HTR-8/SVneo (cell line): ENCODE data around the gene CCL7.
A peak's percentile ranks its signal among the peaks of the same experiment; 100 is the strongest.

ENCODE experiments used
- DNase-seq: peaks from one replicate; pipeline ENCODE4 v3.0.0; 2011; ENCODE audit warnings: low spot score, mixed read lengths; ENCODE audit not compliant: insufficient read length
- FAIRE-seq: peaks from 2 replicates; lab custom pipeline; 2011; peaks lifted over from hg19 to GRCh38; lab: Jason Lieb, UNC

CCL7 gene

GRCh38 chr17:34245351-34245905 is 24.6 kb upstream of the CCL7 start:
- FAIRE-seq, result no peak
- no peak for DNase-seq

GRCh38 chr17:34246446-34246845 is 23.6 kb upstream of the CCL7 start:
- FAIRE-seq (no peak), DNase-seq (no peak)

- FAIRE-seq, result no peak
- no peak for DNase-seq
Observed at GRCh38 chr17:34246881-34247280, 23.1 kb upstream of the CCL7 start.

- no peak for FAIRE-seq
- DNase-seq, result no peak
Observed at GRCh38 chr17:34248511-34249024, 21.5 kb upstream of the CCL7 start.

GRCh38 chr17:34249061-34249460 is 21.0 kb upstream of the CCL7 start:
- DNase-seq, result no peak
- no peak for FAIRE-seq

GRCh38 chr17:34249478-34249877 is 20.5 kb upstream of the CCL7 start:
- no peak for FAIRE-seq
- no peak for DNase-seq

GRCh38 chr17:34251186-34251585 is 18.8 kb upstream of the CCL7 start:
- no peak for FAIRE-seq
- no peak for DNase-seq

- DNase-seq, result no peak
- no peak for FAIRE-seq
Observed at GRCh38 chr17:34252095-34252443, 18.0 kb upstream of the CCL7 start.

GRCh38 chr17:34252444-34253138 is 17.4 kb upstream of the CCL7 start:
- FAIRE-seq (no peak), DNase-seq (peak; percentile 38)

GRCh38 chr17:34253139-34253525 is 16.9 kb upstream of the CCL7 start:
- DNase-seq, result no peak
- no peak for FAIRE-seq

GRCh38 chr17:34254146-34254545 is 15.9 kb upstream of the CCL7 start:
- DNase-seq (no peak), FAIRE-seq (no peak)

GRCh38 chr17:34254651-34255380 is 15.2 kb upstream of the CCL7 start, which contains the start of gene CCL2:
Gene CCL2, plus strand, starts transcription at chr17:34255285. Its CDS starts 65 bp downstream, at chr17:34255350.
- FAIRE-seq, result no peak

GRCh38 chr17:34255381-34255732 is 14.7 kb upstream of the CCL7 start:
- FAIRE-seq, result no peak
- DNase-seq, result no peak

More at GRCh38 chr17:34254651-34255380, 15.2 kb upstream of the CCL7 start, which contains the start of gene CCL2:
- peak; percentile 34 for DNase-seq

- no peak for FAIRE-seq
- no peak for DNase-seq
Observed at GRCh38 chr17:34255841-34256240, 14.2 kb upstream of the CCL7 start.

- no peak for FAIRE-seq
Observed at GRCh38 chr17:34257299-34257985, 12.6 kb upstream of the CCL7 start.

GRCh38 chr17:34257986-34258326 is 12.1 kb upstream of the CCL7 start:
- no peak for DNase-seq
- FAIRE-seq, result no peak

More at GRCh38 chr17:34257299-34257985, 12.6 kb upstream of the CCL7 start:
- DNase-seq, result no peak

GRCh38 chr17:34259146-34259545 is 10.9 kb upstream of the CCL7 start:
- FAIRE-seq (no peak), DNase-seq (no peak)

GRCh38 chr17:34260861-34261260 is 9.2 kb upstream of the CCL7 start:
- no peak for FAIRE-seq
- DNase-seq, result no peak

GRCh38 chr17:34261568-34262337 is 8.3 kb upstream of the CCL7 start:
- DNase-seq (no peak), FAIRE-seq (no peak)

GRCh38 chr17:34265711-34266110 is 4.3 kb upstream of the CCL7 start:
- FAIRE-seq, result no peak
- no peak for DNase-seq
